Ishikawa (cell line): ENCODE results near the gene KPNA4.

Experiments used
- CEBPB ChIP-seq: IDR thresholded peaks from 2 replicates; pipeline ENCODE4 v1.6.1; 2012
- CREB1 ChIP-seq: IDR thresholded peaks from 2 replicates; pipeline ENCODE4 v1.6.1; 2012; ENCODE audit warnings: low read depth
- EGR1 ChIP-seq: IDR thresholded peaks from 2 replicates; pipeline ENCODE4 v1.6.1; 2012
- EP300 ChIP-seq: IDR thresholded peaks from 2 replicates; pipeline ENCODE4 v1.6.1; 2012; ENCODE audit warnings: borderline replicate concordance
- FOXM1 ChIP-seq: IDR thresholded peaks from 2 replicates; pipeline ENCODE4 v1.6.1; 2012; ENCODE audit warnings: low read depth, borderline replicate concordance
- NFIC ChIP-seq: IDR thresholded peaks from 2 replicates; pipeline ENCODE4 v1.6.1; 2012
- RAD21 ChIP-seq: IDR thresholded peaks from 2 replicates; pipeline ENCODE4 v1.6.1; 2012; ENCODE audit warnings: low read depth
- REST ChIP-seq: IDR thresholded peaks from 2 replicates; pipeline ENCODE4 v1.6.1; 2012; ENCODE audit warnings: low read depth, mild to moderate bottlenecking
- TAF1 ChIP-seq: IDR thresholded peaks from 2 replicates; pipeline ENCODE4 v1.6.1; 2012; ENCODE audit warnings: low read depth, mild to moderate bottlenecking
- TCF12 ChIP-seq: IDR thresholded peaks from 2 replicates; pipeline ENCODE4 v1.6.1; 2012; ENCODE audit warnings: low read depth
- TEAD4 ChIP-seq: IDR thresholded peaks from 2 replicates; pipeline ENCODE4 v1.6.1; 2012
- USF1 ChIP-seq: IDR thresholded peaks from 2 replicates; pipeline ENCODE4 v1.6.1; 2012
- YY1 ChIP-seq: IDR thresholded peaks from 2 replicates; pipeline ENCODE4 v1.6.1; 2012; ENCODE audit warnings: low read depth
- ZBTB7A ChIP-seq: IDR thresholded peaks from 2 replicates; pipeline ENCODE4 v1.6.1; 2012; ENCODE audit warnings: low read depth
- TF ChIP-seq, protein P1 (sequence below): IDR thresholded peaks from 2 replicates; pipeline ENCODE4 v1.6.1; 2012

KPNA4 gene

DNA sequence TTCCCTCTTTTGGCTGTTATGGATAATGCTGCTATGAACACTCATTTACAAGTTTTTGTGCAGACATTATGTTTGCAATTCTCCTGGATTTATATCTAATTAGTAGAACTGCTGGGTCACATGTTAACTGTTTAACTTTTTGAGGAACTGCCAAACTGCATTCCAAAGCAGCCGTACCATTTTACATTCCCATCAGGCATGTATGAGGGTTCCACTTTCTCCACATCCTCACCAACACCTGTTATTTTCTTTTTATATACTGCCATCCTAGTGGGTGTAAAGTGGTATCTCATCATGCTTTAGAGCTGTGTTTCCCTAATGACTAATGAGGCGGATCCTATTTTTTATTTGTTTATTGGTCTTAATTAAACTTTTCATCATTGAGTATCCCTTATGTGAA lies 9.2 kb downstream of the KPNA4 start:
- TF ChIP-seq REST (no peak), NFIC (no peak), TAF1 (no peak), YY1 (no peak), TCF12 (no peak), TEAD4 (no peak), FOXM1 (no peak), EP300 (no peak), CREB1 (no peak), CEBPB (no peak), USF1 (no peak)

- TF ChIP-seq, protein P1, sequence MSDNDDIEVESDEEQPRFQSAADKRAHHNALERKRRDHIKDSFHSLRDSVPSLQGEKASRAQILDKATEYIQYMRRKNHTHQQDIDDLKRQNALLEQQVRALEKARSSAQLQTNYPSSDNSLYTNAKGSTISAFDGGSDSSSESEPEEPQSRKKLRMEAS: no peak
- TF ChIP-seq REST (no peak), TEAD4 (no peak), NFIC (no peak), CREB1 (no peak), USF1 (no peak), TCF12 (no peak), CEBPB (no peak), YY1 (no peak), EGR1 (no peak), ZBTB7A (no peak)
Observed at GRCh38 chr3:160554980-160555379, 10.4 kb downstream of the KPNA4 start.

DNA sequence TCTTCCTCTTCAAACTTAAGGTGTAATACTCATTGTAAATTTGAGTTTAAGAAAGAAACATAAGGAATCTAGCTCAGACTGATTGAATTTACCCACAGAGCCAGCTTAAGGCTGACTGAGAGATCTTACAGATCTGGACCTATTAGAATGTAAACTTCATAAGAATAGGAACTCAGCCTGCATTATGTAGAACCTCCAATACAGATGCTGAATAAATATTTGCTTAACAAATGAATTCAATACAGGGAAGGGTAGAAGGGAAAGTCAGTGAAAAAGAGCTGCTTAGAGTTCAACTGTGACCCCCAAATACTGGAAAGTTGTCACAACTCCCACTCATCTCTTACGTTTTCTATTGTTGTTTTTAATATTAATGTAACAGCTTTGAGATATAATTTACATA lies 11.5 kb downstream of the KPNA4 start:
- TF ChIP-seq ZBTB7A (no peak), FOXM1 (no peak), CREB1 (no peak), REST (no peak), CEBPB (no peak), USF1 (no peak), YY1 (no peak), TAF1 (no peak), TEAD4 (no peak), EGR1 (no peak), RAD21 (no peak), TCF12 (no peak), EP300 (no peak), NFIC (no peak)
- TF ChIP-seq, protein P1: no peak

DNA sequence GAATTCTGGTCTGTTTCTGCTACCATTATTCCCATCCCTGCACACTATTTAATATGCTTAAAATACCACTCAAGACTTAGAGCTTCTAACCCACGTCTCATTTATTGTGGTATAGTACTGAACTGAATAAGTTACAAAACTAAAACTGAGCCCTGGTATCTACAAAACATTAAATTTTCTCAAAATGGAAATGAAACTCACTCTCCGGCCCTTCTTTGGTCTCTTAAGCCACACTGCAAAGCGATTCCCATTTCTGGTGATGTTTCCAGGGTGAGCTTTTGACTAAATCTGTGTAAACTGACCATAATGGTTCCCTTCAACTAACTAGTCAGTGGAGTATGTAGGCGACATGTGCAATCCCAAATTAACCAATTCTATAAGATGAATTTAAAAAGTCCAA lies 18.6 kb downstream of the KPNA4 start:
- no peak for TF ChIP-seq CEBPB
- TF ChIP-seq USF1: no peak
- TF ChIP-seq FOXM1: no peak
